WERI-Rb-1 (cell line): Measurements from ENCODE around the gene TBC1D30.
A peak's percentile ranks its signal among the peaks of the same experiment; 100 is the strongest.

ENCODE experiments used
- DNase-seq: peaks from one replicate; pipeline ENCODE4 v3.0.0-alpha.2; 2020
- H3K27ac ChIP-seq: fragments of 250-450 bp; sonication (Bioruptor Pico); 2 replicates; pipeline ENCODE4 v1.5.1; 2020; ENCODE audit warnings: mild to moderate bottlenecking, moderate library complexity
- H3K27me3 ChIP-seq: fragments of 250-450 bp; sonication (Bioruptor Pico); 2 replicates; pipeline ENCODE4 v1.5.1; 2021; ENCODE audit warnings: mild to moderate bottlenecking, low read depth, moderate library complexity; ENCODE audit not compliant: insufficient read depth, severe bottlenecking
- H3K36me3 ChIP-seq: fragments of 250-450 bp; sonication (Bioruptor Pico); 2 replicates; pipeline ENCODE4 v1.5.1; 2020; ENCODE audit warnings: mild to moderate bottlenecking, moderate library complexity
- H3K4me3 ChIP-seq: 2 replicates; pipeline ENCODE4 v1.5.1; 2011; ENCODE audit warnings: low read depth, mild to moderate bottlenecking, control low read depth, low read length
- H3K9me3 ChIP-seq: fragments of 250-450 bp; sonication (Bioruptor Pico); 2 replicates; pipeline ENCODE4 v1.5.1; 2021; ENCODE audit warnings: mild to moderate bottlenecking, moderate library complexity; ENCODE audit not compliant: severe bottlenecking
- TF ChIP-seq, protein P1 (sequence below): IDR thresholded peaks from 2 replicates; pipeline ENCODE4 v1.5.1; 2011; ENCODE audit warnings: low read depth, mild to moderate bottlenecking, control low read depth, inconsistent platforms, low read length

TBC1D30 gene

DNA sequence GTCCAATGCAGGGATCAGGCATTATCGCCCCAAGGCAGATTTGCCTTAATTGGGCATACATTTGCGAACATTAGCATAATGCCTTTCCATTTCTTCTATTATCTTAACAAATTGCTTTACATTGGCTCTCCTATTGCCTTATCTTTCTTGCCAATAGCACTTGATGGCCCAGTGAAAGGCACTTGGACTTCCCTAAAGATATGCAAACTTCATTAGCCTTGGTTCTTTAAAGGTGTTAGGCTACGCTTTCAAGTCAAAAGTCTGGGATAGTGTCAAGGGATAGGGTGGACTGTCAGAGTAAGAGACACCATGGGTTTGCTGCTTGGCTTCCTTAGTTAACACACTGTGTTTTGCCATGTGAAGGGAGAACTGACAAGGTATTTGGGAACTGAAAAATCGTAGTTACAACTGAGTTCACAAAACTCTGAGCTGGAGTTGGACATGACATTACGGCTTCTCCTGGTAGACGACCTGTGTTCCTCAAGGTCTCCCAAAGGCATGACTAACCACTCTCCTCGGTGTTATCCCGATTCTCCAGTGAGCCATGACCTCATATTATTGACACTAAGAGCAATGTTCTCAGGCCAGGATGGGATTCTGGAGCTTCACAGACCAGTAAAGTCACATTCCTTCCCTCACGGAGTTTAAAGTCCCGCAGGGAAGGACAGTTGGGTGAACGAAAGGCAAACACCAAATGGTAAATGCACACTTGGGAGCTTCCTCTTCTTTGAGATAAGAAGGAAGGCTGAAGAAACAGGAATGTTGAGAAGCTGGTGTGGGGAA lies 65.2 kb downstream of the TBC1D30 start:
- no peak for DNase-seq
- no peaks in the 10 kb centered on the region for H3K27me3 ChIP-seq
- TF ChIP-seq, protein P1, sequence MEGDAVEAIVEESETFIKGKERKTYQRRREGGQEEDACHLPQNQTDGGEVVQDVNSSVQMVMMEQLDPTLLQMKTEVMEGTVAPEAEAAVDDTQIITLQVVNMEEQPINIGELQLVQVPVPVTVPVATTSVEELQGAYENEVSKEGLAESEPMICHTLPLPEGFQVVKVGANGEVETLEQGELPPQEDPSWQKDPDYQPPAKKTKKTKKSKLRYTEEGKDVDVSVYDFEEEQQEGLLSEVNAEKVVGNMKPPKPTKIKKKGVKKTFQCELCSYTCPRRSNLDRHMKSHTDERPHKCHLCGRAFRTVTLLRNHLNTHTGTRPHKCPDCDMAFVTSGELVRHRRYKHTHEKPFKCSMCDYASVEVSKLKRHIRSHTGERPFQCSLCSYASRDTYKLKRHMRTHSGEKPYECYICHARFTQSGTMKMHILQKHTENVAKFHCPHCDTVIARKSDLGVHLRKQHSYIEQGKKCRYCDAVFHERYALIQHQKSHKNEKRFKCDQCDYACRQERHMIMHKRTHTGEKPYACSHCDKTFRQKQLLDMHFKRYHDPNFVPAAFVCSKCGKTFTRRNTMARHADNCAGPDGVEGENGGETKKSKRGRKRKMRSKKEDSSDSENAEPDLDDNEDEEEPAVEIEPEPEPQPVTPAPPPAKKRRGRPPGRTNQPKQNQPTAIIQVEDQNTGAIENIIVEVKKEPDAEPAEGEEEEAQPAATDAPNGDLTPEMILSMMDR, result no peak
- H3K36me3 ChIP-seq, result no peaks in the 10 kb centered on the region
- H3K4me3 ChIP-seq, result no peak overlapping the region
- H3K9me3 ChIP-seq, result no peaks in the 10 kb centered on the region
- no peak overlapping the region for H3K27ac ChIP-seq

- H3K27me3 ChIP-seq, result no peaks in the 10 kb centered on the region
- TF ChIP-seq, protein P1, result peak; percentile 52
- H3K27ac ChIP-seq, result no peak overlapping the region
- no peak for DNase-seq
- H3K4me3 ChIP-seq, result no peak overlapping the region
- H3K36me3 ChIP-seq, result no peaks in the 10 kb centered on the region
- H3K9me3 ChIP-seq, result no peaks in the 10 kb centered on the region
Measured at GRCh38 chr12:64890873-64891468, 66.5 kb downstream of the TBC1D30 start.

GRCh38 chr12:64891629-64892028 lies 67.2 kb downstream of the TBC1D30 start:
- Histone ChIP-seq H3K27me3 (no peaks in the 10 kb centered on the region), H3K9me3 (no peaks in the 10 kb centered on the region), H3K36me3 (no peaks in the 10 kb centered on the region), H3K27ac (no peak overlapping the region), H3K4me3 (no peak overlapping the region)
- no peak for DNase-seq
- TF ChIP-seq, protein P1, result no peak

DNA sequence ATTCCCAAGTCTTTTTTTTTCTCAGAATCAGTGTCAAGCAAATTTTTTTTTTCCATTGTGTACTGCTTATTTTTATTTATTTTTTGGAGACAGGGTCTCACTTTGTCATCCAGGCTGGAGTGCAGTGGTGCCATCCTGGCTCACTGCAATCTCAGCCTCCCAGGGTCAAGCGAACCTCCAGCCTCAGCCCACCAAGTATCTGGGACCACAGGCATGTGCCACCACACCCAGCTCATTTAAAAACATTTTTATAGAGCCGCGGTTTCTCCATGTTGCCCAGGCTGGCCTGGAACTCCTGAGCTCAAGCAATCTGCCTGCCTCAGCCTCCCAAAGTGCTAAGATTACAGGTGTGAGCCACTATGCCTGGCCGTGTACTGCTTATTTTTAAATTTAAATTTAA lies 68.1 kb downstream of the TBC1D30 start:
- H3K4me3 ChIP-seq, result no peak overlapping the region
- TF ChIP-seq, protein P1, result no peak
- no peak overlapping the region for H3K27ac ChIP-seq
- H3K9me3 ChIP-seq, result no peaks in the 10 kb centered on the region
- no peaks in the 10 kb centered on the region for H3K36me3 ChIP-seq
- no peak for DNase-seq
- H3K27me3 ChIP-seq, result no peaks in the 10 kb centered on the region

DNA sequence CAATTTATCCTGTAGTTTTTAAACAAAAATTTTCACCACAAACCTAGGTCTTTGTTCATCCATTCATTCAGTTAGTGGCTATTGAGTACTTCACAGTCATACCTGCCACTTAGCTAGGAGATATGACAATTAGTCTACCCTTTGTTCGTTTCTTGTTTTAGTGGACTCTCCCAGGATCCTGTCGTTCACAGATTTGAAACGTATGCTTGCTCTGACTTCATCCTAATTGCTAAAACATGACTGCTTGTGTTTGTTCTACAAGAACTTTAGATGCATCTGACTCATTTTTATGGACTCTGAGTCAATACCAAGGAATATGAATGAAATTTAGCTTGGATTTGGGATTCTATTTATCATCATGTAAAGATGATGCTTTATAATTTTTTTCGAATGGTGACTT lies 69.5 kb downstream of the TBC1D30 start:
- Histone ChIP-seq H3K27me3 (no peaks in the 10 kb centered on the region), H3K4me3 (no peak overlapping the region), H3K27ac (no peak overlapping the region), H3K9me3 (no peaks in the 10 kb centered on the region), H3K36me3 (no peaks in the 10 kb centered on the region)
- TF ChIP-seq, protein P1, result no peak
- DNase-seq, result no peak
